LNCAP (cell line): ENCODE measurements around the gene SAXO2.

ENCODE experiments used
- TF ChIP-seq, protein P1 (sequence below): fragments of 450-650 bp; IDR thresholded peaks from 2 replicates; pipeline ENCODE4 v1.5.1; 2017; ENCODE audit warnings: mild to moderate bottlenecking

Gene SAXO2

DNA sequence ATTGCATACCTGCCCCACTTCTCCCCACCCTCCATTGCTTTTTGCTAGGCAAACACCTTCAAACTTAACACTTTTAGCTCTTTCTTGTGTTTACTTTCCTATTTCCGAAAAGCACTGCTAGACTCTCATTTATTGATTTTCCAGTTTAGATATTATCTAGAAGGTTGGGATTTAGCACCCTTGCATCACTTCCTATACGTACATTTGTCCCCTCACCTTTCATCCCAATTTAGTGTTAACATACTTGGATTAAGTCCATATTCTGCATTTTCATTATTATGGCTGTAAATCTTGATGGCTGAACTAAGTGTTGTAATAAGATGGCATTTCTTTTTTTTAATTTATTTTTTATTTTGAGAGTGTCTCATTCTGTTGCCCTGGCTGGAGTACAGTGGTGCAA is 47.2 kb downstream of the SAXO2 start:
- TF ChIP-seq, protein P1, sequence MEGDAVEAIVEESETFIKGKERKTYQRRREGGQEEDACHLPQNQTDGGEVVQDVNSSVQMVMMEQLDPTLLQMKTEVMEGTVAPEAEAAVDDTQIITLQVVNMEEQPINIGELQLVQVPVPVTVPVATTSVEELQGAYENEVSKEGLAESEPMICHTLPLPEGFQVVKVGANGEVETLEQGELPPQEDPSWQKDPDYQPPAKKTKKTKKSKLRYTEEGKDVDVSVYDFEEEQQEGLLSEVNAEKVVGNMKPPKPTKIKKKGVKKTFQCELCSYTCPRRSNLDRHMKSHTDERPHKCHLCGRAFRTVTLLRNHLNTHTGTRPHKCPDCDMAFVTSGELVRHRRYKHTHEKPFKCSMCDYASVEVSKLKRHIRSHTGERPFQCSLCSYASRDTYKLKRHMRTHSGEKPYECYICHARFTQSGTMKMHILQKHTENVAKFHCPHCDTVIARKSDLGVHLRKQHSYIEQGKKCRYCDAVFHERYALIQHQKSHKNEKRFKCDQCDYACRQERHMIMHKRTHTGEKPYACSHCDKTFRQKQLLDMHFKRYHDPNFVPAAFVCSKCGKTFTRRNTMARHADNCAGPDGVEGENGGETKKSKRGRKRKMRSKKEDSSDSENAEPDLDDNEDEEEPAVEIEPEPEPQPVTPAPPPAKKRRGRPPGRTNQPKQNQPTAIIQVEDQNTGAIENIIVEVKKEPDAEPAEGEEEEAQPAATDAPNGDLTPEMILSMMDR, result no peak

DNA sequence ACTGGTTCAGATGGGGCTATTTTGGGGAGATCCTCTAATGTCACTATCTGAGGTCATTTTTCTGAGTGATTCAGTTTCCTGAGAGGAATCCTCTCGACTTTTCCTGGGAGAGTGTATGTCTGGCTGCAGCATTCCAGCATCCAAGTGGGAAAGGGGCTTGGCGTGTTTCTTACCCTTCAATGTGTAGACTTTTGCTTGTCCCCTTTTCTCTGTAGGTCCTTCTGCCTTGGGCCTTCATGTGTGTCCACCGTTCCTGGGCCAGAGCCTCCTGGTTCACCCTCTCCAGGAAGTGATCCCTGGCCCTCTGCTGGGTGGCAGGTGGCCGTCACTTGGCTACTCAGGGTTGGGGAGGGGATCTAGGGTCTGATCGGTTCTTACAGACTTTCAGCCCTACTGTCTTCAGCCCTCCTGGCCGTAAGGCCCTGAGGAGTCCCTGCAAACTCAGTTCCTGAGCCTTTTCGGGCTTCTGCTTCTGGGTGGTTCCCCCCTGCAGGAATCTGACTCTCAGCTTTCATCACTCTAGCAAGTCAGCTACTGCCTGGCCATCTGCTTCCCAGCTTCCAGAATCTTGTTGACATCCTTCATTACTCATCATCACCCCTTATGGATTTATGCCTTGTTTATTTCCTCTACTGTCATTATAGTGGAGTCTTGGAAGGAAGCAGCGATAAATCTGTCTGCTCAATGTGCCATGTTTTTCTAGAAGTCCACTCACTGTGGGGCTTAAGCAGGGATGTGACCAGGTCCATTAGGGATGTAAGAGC is 50.1 kb downstream of the SAXO2 start:
- TF ChIP-seq, protein P1, result no peak

DNA sequence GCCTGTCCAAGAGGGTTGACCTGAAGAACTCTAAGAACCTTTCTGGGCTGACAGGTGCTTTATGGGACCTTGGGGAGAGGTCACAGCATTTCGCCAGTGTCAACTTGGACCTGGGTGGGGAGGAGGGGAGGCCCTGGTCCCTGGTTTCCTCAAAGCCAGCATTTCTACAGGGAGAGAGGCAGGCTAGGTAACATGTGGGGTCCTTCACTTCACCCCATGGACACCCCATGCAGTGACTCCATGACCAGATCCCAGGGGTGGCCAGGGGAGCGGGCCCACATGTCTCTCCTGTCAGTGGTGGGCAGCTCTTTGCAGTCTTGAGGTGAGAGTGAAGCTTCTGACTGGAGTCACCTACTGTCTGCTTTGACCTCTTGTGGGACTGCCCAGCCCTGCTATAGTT is 50.8 kb downstream of the SAXO2 start:
- TF ChIP-seq, protein P1, result no peak

DNA sequence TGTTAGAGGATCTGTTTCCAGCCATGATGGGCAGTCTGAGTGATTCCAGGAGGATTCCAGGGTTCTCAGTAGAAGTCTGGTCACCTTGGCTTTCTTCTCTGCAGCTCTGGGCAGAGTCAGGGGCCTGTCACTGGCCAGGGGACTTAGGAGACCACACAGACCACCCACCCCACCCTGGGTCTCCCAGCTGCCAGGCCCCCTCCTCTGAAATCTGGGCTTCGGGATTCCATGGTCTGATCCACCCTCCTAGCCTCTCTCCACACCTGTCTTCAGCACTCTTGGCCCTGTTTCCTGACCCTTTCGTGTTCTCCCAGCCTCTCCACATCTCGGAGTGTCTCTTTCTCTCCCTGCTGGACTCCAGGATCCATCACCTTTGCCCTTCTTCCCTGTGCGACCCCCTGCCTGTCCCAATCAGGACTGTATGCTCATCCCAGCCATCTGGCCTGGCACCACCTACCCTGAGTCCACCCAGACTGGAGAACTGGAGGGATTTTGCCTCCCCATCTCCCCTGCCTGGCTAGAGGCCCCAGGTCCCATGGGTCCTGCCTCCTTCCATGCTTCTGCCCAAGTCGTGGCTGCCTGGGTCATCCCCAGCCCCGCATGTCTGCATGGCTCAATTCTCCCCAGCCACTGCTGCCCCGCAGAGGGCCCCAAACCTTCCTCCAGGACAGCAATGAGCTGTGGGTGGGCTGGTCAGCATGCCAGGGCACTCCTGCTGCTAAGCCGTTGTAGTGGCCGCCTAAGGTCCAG is 52.3 kb downstream of the SAXO2 start:
- TF ChIP-seq, protein P1, result no peak

DNA sequence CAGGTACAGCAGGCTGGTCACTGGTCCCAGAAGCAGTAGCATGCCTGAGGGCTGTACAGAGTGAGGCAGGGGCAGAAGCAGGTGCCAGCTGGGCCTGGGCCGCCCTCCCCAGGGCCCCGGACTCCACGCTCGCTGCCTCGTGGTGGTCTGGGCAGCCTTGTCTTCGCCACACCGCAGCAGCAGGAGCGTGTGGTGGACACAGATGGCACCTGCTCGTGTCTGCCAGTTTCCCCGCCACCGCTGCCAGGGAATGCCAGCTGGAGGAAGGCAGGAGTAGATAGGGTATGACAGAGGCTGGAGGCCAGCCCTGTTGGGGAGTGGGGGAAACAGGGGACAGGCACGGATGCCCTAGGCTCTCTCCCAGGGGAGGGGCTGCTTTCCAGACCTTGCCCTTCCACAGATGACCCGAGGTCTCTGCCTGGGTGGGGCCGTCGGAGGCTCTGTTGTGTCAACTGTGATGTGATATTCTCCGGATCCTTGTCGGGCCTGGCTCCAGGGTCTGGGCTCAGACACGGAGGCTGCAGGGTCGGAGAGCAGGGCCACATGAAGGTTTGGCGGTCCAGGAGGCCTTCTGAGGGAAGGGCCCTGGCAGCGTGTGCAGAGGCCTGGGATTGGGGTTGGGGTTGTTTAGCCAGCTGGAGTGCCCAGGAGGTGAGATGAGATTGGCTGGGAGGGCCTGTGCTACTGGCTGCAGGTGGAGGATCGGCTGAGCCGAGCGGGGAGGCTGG is 53.1 kb downstream of the SAXO2 start:
- TF ChIP-seq, protein P1, result no peak

DNA sequence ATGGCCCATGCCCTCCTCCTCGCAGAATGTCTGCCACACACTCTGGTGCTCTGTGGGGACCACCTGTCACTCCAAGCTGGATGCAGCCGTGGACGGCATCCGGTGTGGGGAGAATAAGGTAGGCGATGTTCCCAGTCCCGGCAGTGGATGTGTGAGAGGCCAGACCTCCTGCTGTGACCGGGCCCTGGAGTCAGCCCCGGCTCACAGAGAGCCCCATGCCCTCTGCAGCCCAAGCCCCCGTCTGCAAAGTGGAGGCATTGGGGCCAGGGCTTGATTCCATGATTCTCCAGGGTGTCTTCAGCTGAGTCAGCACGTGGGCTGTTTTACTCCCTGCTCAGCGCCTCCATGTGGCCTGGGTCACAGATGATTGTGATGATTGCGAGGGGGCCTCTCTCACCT is 54.5 kb downstream of the SAXO2 start:
- TF ChIP-seq, protein P1, result no peak
